Measurements from ENCODE around the gene STRC. TPM values are rescaled to one million over a fixed set of nuclear protein-coding genes. Genes with fewer than 3 reads are reported as not detected.
"Not testable (repeated sequence)": the region's sequence is repeated elsewhere in the genome, so short reads cannot be mapped to it uniquely, and the experiment has no call there.

STRC gene
- total RNA-seq, 1 donor from 2014 or later = 1.6 TPM

DNA sequence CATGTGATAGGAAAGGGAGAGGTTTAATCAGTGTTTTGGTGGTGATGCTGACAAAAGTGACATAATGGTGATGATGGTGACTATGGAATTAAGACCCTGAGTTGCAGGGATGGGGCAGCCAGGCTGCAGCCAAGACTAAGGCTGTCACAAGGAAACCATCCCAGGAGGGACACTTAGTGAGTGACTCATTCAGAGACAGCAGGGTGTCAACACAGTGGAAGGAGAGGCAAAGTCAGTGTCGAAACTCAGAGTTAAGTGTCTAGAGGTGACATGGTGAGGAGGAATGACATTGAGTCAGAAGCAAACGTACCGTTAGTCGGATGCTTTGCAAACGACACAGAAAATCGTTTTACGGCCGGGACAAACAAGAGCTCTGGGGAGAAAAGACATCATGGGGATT, 54.8 kb downstream of the STRC start:
- not testable (repeated sequence) for DNase-seq (ENCODE audit: low spot score)

DNA sequence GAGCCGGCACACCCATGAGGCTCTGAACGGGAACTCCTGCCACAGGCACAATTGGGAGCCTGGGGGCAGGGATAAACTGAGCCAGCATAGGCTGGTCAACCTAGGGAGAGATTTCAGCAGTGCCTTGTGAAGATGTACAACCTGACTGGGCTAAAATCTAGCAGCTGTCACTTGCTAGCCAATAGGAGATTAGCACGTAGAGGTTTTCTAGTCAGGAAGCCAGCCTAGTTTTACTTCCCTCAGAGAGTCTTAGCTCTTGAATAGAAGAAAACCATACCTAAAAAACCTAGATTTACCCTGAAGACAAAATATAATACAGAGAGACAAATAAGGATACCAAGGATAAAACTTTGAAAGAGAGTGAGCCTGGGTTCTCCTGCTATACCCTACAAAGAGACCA, 55.8 kb downstream of the STRC start:
- not testable (repeated sequence) for DNase-seq (ENCODE audit: low spot score)

DNA sequence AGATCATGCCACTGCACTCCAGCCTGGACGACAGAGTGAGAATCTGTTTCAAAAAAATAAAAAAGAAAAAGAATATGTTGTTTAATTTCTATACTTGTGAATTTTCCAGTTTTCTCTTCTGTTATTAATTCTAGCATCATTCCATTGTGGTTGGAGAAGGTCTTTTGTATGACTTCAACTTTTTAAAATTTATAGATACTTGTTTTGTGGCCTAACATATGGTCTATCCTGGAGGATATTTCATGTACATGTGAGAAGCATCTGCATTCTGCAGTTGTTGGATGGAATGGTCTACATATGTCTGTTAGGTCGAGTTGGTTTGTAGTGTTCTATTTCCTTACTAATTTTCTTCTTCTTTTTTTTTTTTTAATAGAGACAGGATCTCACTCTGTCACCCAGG, 65.6 kb downstream of the STRC start:
- no peak for DNase-seq (ENCODE audit: low spot score)

DNA sequence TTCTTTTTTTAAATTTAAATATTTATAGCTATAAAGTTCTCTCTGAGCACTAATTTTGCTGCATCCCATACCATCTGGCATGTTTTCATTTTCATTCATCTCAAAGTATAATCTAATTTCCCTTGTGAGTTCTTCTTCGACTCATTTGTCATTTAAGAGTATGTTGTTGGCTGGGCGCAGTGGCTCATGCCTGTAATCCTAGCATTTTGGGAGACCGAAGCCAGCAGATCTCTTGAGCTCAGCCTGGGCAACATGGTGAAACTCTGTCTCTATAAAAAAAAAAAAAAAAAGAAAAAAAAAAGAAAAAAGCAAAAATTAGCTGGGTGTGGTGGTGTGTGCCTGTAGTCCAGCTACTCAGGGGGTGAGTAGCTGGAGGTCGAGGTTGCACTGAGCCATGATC, 66.3 kb downstream of the STRC start:
- no peak for DNase-seq (ENCODE audit: low spot score)

DNA sequence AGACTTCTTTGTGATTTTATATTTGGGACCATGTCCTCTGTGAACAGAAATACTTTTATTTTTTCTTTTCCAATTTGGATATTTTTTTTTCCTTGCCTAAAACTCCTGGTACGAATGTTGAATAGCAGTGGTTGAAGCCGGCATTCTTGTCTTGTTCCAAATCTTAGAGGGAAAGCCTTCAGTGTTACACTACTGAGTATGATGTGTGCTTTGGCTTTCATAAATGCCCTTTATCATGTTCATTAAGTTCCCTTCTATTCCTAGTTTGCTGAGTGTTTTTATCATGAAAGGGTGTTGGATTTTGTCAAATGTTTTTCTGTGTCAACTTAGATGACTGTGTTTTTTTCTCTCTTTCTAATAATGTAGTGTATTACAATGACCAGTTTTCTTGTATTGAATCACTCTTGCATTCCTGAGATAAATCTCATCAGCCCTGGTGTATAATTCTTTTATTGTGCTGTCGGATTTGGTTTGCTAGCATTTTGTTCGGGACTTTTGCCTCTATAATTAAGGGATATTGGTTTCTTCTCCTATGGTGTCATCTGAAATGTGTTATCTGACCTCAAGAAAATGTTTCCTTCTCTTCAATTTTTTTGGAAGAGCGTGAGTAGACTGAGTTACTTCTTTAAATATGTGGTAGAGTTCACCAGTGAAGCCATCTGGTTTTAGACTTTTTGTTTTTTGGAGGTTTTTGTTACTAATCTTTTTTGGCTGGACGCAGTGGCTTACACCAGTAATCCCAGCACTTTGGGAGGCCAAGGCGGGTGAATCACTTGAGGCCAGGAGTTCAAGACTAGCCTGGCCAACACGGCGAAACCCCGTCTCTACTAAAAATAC, 67.9 kb downstream of the STRC start:
- DNase-seq (ENCODE audit: low spot score) = no peak

Other genes with a start within 250 kb of the STRC start
- 26.0 TPM for gene ZSCAN29, start 247.8 kb downstream of the STRC start, total RNA-seq
- 22.0 TPM for gene TUBGCP4, start 247.7 kb downstream of the STRC start, total RNA-seq
- 61.6 TPM for gene TP53BP1, start 125.6 kb downstream of the STRC start, total RNA-seq
- 22.5 TPM for gene MAP1A, start 101.2 kb downstream of the STRC start, total RNA-seq
- gene PPIP5K1, start 28.6 kb downstream of the STRC start, total RNA-seq = 104 TPM
- 52.7 TPM for gene CKMT1B, start 24.8 kb downstream of the STRC start, total RNA-seq
- 8.1 TPM for gene CATSPER2, start 30.0 kb upstream of the STRC start, total RNA-seq
- gene CKMT1A, start 75.1 kb upstream of the STRC start, total RNA-seq = 65.4 TPM
- gene PDIA3, start 127.6 kb upstream of the STRC start, total RNA-seq = 520 TPM
- 8.5 TPM for gene ELL3, start 158.2 kb upstream of the STRC start, total RNA-seq
- gene SERF2, start 173.5 kb upstream of the STRC start, total RNA-seq = 965 TPM
- 0.23 TPM for gene SERINC4, start 181.4 kb upstream of the STRC start, total RNA-seq
- gene HYPK, start 181.8 kb upstream of the STRC start, total RNA-seq = 10.8 TPM
- 25.6 TPM for gene MFAP1, start 205.9 kb upstream of the STRC start, total RNA-seq
- gene WDR76, start 208.2 kb upstream of the STRC start, total RNA-seq = 3.0 TPM

Data from mucosa of gallbladder (tissue), 1 donor.